Neural progenitor cell (in vitro differentiated cells): ENCODE measurements around the gene GPR161.

ENCODE experiments used
- EZH2 ChIP-seq: fragments of 200-600 bp; sonication (generic); IDR thresholded peaks from 2 replicates; pipeline ENCODE4 v1.6.1; 2017; ENCODE audit warnings: antibody characterized with exemption, mild to moderate bottlenecking, moderate library complexity
- EZH2phosphoT487 ChIP-seq: fragments of 200-600 bp; sonication (generic); IDR thresholded peaks from 2 replicates; pipeline ENCODE4 v1.6.1; 2017; ENCODE audit warnings: antibody characterized with exemption
- TF ChIP-seq, protein P1 (sequence below): fragments of 200-600 bp; sonication (generic); IDR thresholded peaks from 2 replicates; pipeline ENCODE4 v1.5.1; 2017; ENCODE audit warnings: antibody characterized with exemption, mild to moderate bottlenecking

DNA sequence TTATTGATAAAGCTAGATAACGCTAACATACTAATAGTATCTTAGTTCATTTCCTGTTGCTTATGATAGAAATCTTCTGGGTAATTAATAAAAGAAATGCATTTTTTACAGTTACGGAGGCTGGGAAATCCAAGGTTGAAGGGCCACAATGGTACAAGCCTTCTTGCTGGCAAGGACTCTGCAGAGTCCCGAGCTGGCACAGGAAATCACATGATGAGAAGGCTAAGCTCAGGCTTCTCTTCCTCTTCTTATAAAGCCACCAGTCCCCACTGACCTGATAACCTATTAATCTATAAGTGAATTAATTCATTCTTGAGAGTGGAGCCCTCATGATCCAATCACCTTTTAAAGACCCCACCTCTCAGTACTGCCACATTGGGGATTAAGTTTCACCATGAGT lies 82.6 kb downstream of the GPR161 start:
- TF ChIP-seq, protein P1, sequence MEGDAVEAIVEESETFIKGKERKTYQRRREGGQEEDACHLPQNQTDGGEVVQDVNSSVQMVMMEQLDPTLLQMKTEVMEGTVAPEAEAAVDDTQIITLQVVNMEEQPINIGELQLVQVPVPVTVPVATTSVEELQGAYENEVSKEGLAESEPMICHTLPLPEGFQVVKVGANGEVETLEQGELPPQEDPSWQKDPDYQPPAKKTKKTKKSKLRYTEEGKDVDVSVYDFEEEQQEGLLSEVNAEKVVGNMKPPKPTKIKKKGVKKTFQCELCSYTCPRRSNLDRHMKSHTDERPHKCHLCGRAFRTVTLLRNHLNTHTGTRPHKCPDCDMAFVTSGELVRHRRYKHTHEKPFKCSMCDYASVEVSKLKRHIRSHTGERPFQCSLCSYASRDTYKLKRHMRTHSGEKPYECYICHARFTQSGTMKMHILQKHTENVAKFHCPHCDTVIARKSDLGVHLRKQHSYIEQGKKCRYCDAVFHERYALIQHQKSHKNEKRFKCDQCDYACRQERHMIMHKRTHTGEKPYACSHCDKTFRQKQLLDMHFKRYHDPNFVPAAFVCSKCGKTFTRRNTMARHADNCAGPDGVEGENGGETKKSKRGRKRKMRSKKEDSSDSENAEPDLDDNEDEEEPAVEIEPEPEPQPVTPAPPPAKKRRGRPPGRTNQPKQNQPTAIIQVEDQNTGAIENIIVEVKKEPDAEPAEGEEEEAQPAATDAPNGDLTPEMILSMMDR, result no peak
- no peak for TF ChIP-seq EZH2
- no peak for TF ChIP-seq EZH2phosphoT487
